RWPE2 (cell line): ENCODE measurements around the gene LYPD5.
"Not testable (repeated sequence)": the region's sequence is repeated elsewhere in the genome, so short reads cannot be mapped to it uniquely, and the experiment has no call there.

Experiments used
- ATAC-seq: fragments of 200-7000 bp; cut with Tn5 transposase; 3 replicates; pipeline ENCODE4 v1.9.1; 2021; ENCODE audit warnings: low read depth
- DNase-seq: peaks from one replicate; pipeline ENCODE4 v3.0.0-alpha.2; 2020; ENCODE audit warnings: low spot score
- H3K27ac ChIP-seq: fragments of 450-650 bp; 2 replicates; pipeline ENCODE4 v1.5.1; 2017; ENCODE audit warnings: mild to moderate bottlenecking; ENCODE audit not compliant: poor library complexity, severe bottlenecking
- H3K27me3 ChIP-seq: fragments of 250-450 bp; sonication (Bioruptor Pico); 2 replicates; pipeline ENCODE4 v1.5.1; 2021; ENCODE audit warnings: mild to moderate bottlenecking, moderate library complexity; ENCODE audit not compliant: insufficient read depth, poor library complexity, severe bottlenecking
- H3K36me3 ChIP-seq: fragments of 250-450 bp; sonication (Bioruptor Pico); 2 replicates; pipeline ENCODE4 v1.5.1; 2020; ENCODE audit warnings: low read depth, mild to moderate bottlenecking, moderate library complexity
- H3K4me1 ChIP-seq: fragments of 250-450 bp; sonication (Bioruptor Pico); 2 replicates; pipeline ENCODE4 v1.5.1; 2021; ENCODE audit warnings: mild to moderate bottlenecking, moderate library complexity; ENCODE audit not compliant: insufficient read depth, poor library complexity, severe bottlenecking
- H3K4me3 ChIP-seq: fragments of 250-450 bp; sonication (Bioruptor Pico); 2 replicates; pipeline ENCODE4 v1.5.1; 2021; ENCODE audit warnings: mild to moderate bottlenecking, moderate library complexity; ENCODE audit not compliant: severe bottlenecking
- H3K9me3 ChIP-seq: fragments of 250-450 bp; sonication (Bioruptor Pico); 2 replicates; pipeline ENCODE4 v1.5.1; 2021; ENCODE audit warnings: mild to moderate bottlenecking, moderate library complexity; ENCODE audit not compliant: severe bottlenecking
- TF ChIP-seq, protein P1 (sequence below): fragments of 450-650 bp; IDR thresholded peaks from one replicate; pipeline ENCODE4 v1.5.1; 2017; ENCODE audit warnings: mild to moderate bottlenecking, moderate library complexity; ENCODE audit not compliant: poor library complexity, severe bottlenecking

The LYPD5 gene

DNA sequence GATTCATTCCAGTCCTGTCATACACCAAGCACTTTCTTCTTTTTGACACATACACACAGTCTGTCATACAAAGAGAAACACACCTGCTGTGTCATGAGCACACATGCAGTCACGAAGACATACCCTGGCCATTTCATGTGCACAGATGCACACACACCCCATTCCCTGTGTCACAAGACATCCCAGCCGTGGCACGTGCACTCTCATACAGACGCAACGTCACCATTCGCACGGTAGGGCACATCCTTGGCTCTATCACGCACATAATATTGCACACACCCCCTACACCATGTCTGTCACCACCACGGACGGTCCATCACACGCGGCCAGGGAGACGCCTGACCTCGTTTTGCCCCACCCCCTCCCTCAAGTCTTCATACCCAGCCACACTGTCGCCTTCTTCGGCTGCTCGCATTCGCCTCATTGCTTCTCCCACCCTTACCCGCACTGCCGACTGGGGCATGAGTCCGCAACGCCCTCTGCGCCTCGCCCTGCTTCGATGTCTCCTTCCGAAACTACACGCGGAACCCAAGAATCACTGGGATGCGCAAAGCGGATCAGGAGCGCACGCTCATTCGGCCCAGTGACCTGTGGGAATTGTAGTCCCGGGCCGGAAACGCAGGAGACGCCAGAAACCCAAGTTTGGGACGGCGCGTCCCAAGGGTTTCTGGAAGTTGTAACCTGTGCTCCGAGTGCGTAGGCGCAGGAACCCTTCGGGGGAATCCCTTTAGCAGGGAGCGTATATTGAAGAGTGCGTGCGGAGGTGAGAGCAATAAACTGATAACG is 18.0 kb upstream of the LYPD5 start:
- no peaks in the 10 kb centered on the region for H3K36me3 ChIP-seq
- ATAC-seq: peak; percentile 63
- H3K27me3 ChIP-seq: no peaks in the 10 kb centered on the region
- H3K9me3 ChIP-seq: peaks cover 2% of the 10 kb centered on the region
- no peaks in the 10 kb centered on the region for H3K4me1 ChIP-seq
- TF ChIP-seq, protein P1, sequence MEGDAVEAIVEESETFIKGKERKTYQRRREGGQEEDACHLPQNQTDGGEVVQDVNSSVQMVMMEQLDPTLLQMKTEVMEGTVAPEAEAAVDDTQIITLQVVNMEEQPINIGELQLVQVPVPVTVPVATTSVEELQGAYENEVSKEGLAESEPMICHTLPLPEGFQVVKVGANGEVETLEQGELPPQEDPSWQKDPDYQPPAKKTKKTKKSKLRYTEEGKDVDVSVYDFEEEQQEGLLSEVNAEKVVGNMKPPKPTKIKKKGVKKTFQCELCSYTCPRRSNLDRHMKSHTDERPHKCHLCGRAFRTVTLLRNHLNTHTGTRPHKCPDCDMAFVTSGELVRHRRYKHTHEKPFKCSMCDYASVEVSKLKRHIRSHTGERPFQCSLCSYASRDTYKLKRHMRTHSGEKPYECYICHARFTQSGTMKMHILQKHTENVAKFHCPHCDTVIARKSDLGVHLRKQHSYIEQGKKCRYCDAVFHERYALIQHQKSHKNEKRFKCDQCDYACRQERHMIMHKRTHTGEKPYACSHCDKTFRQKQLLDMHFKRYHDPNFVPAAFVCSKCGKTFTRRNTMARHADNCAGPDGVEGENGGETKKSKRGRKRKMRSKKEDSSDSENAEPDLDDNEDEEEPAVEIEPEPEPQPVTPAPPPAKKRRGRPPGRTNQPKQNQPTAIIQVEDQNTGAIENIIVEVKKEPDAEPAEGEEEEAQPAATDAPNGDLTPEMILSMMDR: no peak
- peak overlapping the region; percentile 21 for H3K4me3 ChIP-seq
- DNase-seq: no peak
- H3K27ac ChIP-seq: no peak overlapping the region

DNA sequence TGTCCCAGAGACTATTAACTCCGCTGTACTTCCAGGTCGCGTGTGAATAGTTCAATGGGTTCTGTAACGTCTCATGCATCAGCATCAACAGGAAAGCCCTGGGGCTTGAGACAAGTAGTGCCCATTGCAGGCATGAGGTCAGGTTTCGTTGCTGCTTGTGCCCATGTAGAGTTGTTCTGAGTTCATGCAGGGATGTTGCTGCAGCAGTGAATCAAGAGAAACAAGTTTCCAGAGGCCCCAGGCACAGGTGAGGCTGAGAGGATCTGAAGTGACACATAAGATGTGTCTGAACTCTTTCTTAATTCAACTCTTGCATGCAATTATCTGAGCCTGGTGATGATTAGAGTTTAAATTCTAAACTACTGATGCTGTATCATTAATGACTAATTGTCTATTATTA is 16.3 kb upstream of the LYPD5 start:
- TF ChIP-seq, protein P1: no peak
- no peaks in the 10 kb centered on the region for H3K27me3 ChIP-seq
- DNase-seq: no peak

DNA sequence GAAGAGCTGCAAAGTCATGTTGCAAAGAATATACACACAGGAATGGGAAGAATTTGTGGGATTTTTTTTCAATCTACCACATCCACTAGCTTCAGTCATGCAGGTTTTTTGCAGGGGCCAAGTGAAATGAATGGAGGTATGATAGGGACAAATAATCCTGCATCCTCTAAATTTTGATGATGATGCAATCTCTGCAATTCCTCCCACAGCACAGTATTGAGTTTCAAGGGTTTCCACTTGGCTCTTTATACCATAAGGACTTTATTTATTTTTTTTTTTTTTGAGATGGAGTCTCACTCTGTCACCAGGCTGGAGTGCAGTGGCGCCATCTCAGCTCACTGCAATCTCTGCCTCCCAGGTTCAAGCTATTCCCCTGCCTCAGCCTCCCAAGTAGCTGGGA is 15.2 kb upstream of the LYPD5 start:
- ATAC-seq, H3K4me3 ChIP-seq, H3K27ac ChIP-seq, H3K27me3 ChIP-seq, H3K9me3 ChIP-seq, H3K4me1 ChIP-seq, DNase-seq, H3K36me3 ChIP-seq: not testable (repeated sequence)

More for the DNA sequence above, 16.3 kb upstream of the LYPD5 start:
- H3K36me3 ChIP-seq: no peaks in the 10 kb centered on the region
- H3K4me1 ChIP-seq: no peaks in the 10 kb centered on the region
- no peak overlapping the region for H3K4me3 ChIP-seq
- H3K27ac ChIP-seq: no peak overlapping the region
- H3K9me3 ChIP-seq: peaks cover 2% of the 10 kb centered on the region
- no peak for ATAC-seq

DNA sequence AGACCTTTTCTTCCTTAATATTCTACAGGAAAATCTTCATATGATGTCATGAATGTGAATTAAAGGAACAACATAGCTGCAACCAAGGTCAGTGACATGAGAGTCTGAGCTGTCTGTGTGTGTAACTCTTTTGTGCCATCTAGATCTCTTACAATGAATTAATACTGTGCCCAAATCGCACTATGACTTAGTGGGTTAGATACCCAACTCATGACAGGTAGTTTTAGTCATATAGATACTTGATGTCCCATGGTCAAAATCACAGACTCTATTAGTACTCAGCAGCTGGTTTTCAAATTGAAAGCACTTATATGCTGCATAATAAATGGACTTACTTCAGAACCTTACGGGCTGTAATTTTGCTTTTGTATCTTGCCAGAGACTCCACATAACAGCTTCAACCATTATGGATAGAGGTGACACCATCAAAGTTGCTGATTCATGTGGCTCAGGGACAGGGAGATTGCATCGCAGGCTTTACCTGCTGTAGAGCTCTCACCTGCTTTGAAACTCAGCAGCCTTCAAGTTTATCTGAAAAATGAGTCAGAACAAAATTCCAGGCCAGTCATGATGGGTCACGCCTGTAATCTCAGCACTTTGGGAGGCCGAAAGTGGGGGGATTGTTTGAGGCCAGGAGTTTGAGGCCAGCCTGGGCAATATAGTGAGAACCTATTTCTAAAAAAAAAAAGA is 12.6 kb upstream of the LYPD5 start:
- Histone ChIP-seq H3K4me3 (no peak overlapping the region), H3K27me3 (no peaks in the 10 kb centered on the region), H3K9me3 (no peaks in the 10 kb centered on the region), H3K27ac (no peak overlapping the region), H3K36me3 (no peaks in the 10 kb centered on the region), H3K4me1 (no peaks in the 10 kb centered on the region)
- TF ChIP-seq, protein P1: no peak
- DNase-seq: no peak
- peak; percentile 41; the same call in 1 of the 3 replicates for ATAC-seq

DNA sequence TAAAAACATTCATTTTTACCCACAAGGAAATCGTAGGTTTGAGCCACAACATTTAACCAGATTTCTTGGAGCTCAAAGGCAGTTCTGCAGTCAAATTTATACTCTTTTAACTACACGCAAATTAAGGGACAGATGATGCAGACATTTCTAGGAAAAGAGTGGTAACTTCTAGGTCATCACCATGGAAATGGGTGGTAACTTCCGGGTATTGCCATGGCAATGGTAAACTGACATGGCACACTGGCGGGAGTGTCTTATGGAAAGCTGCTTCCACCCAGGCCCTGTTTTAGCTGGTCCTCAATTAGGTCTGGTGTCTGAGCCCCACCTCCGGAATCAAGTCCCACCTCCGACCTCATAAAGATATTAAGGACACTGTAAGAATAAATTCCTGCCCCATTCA is 10.4 kb upstream of the LYPD5 start:
- TF ChIP-seq, protein P1: no peak

More for the DNA sequence above, 10.4 kb upstream of the LYPD5 start:
- H3K36me3 ChIP-seq: no peaks in the 10 kb centered on the region
- no peaks in the 10 kb centered on the region for H3K4me1 ChIP-seq
- ATAC-seq (no peak), DNase-seq (no peak)
- H3K9me3 ChIP-seq: no peaks in the 10 kb centered on the region
- no peaks in the 10 kb centered on the region for H3K27me3 ChIP-seq
- H3K4me3 ChIP-seq: no peak overlapping the region
- no peak overlapping the region for H3K27ac ChIP-seq
